PC-3 (cell line): ENCODE results near the gene ZMIZ1. TPM values are rescaled to one million over a fixed set of nuclear protein-coding genes. Genes with fewer than 3 reads are reported as not detected.

Experiments used
- ATAC-seq: fragments of 200-7000 bp; cut with Tn5 transposase; 2 replicates; pipeline ENCODE4 v1.9.1; 2020; ENCODE audit warnings: mild to moderate bottlenecking, moderate library complexity
- BruUV-seq: library from RNA; stranded (reverse); fragments of 400-500 nt; replicated peaks from 2 replicates; lab custom pipeline; 2021; lab: Mats Ljungman, UMichigan
- CTCF ChIA-PET: fragments of 300-600 bp; sonication (Branson Sonifier 250); formaldehyde crosslinking; loops from one replicate; lab custom pipeline; 2022; ENCODE audit warnings: antibody characterized with exemption; lab: Charles Lee
- POLR2A ChIA-PET: fragments of 300-600 bp; sonication (Branson Sonifier 250); formaldehyde crosslinking; loops from one replicate; lab custom pipeline; 2022; ENCODE audit warnings: antibody characterized with exemption; ENCODE audit not compliant: unreplicated experiment; lab: Charles Lee
- DNase-seq: peaks from one replicate; pipeline ENCODE4 v3.0.0-alpha.2; 2015
- H2AFZ ChIP-seq: fragments of 300-600 bp; sonication (generic); 2 replicates; pipeline ENCODE4 v1.6.0; 2016; ENCODE audit warnings: antibody characterized with exemption, low read length
- H3F3A ChIP-seq: fragments of 300-600 bp; sonication (generic); one replicate; pipeline ENCODE4 v1.6.0; 2017; ENCODE audit warnings: antibody characterized with exemption, low read length, control low read depth, mild to moderate bottlenecking; ENCODE audit not compliant: unreplicated experiment
- H3K27ac ChIP-seq: fragments of 300-600 bp; sonication (generic); 2 replicates; pipeline ENCODE4 v1.5.1; 2016; ENCODE audit warnings: mild to moderate bottlenecking, low read length
- H3K27me3 ChIP-seq: fragments of 300-600 bp; sonication (generic); 2 replicates; pipeline ENCODE4 v1.6.1; 2016; ENCODE audit warnings: low read length, mixed read lengths
- H3K36me3 ChIP-seq: fragments of 300-600 bp; sonication (generic); 2 replicates; pipeline ENCODE4 v1.6.1; 2016; ENCODE audit warnings: low read depth, mixed run types, low read length, mixed read lengths
- H3K4me1 ChIP-seq: fragments of 300-600 bp; sonication (generic); 2 replicates; pipeline ENCODE4 v1.5.1; 2016; ENCODE audit warnings: low read length; ENCODE audit not compliant: insufficient read depth
- H3K4me2 ChIP-seq: fragments of 300-600 bp; sonication (generic); 2 replicates; pipeline ENCODE4 v1.6.0; 2016; ENCODE audit warnings: low read length
- H3K4me3 ChIP-seq: fragments of 300-600 bp; sonication (generic); 2 replicates; pipeline ENCODE4 v1.5.1; 2016; ENCODE audit warnings: mild to moderate bottlenecking, low read length, mixed read lengths
- H3K79me2 ChIP-seq: fragments of 300-600 bp; sonication (generic); 2 replicates; pipeline ENCODE4 v1.6.1; 2017; ENCODE audit warnings: low read length, mixed read lengths
- H3K9ac ChIP-seq: fragments of 300-600 bp; sonication (generic); 2 replicates; pipeline ENCODE4 v1.6.0; 2016; ENCODE audit warnings: mild to moderate bottlenecking, low read length
- H3K9me2 ChIP-seq: fragments of 300-600 bp; sonication (generic); replicated peaks from 2 replicates; pipeline ENCODE4 v1.6.1; 2016; ENCODE audit warnings: mixed run types, low read length, mixed read lengths
- H3K9me3 ChIP-seq: fragments of 300-600 bp; sonication (generic); 2 replicates; pipeline ENCODE4 v1.6.1; 2016; ENCODE audit warnings: low read length, mixed read lengths
- H4K20me1 ChIP-seq: fragments of 300-600 bp; sonication (generic); 2 replicates; pipeline ENCODE4 v1.6.1; 2016; ENCODE audit warnings: low read length, mixed read lengths
- CTCF ChIP-seq: fragments of 300-600 bp; sonication (generic); conservative IDR thresholded peaks from 2 replicates; pipeline ENCODE4 v1.5.1; 2017; ENCODE audit warnings: antibody characterized with exemption, low read depth, mild to moderate bottlenecking, low read length
- EZH2 ChIP-seq: fragments of 300-600 bp; sonication (generic); IDR thresholded peaks from one replicate; pipeline ENCODE4 v1.6.1; 2017; ENCODE audit warnings: antibody characterized with exemption, mild to moderate bottlenecking, low read length; ENCODE audit not compliant: unreplicated experiment
- EZH2phosphoT487 ChIP-seq: fragments of 300-600 bp; sonication (generic); IDR thresholded peaks from 2 replicates; pipeline ENCODE4 v1.6.1; 2018; ENCODE audit warnings: mild to moderate bottlenecking, antibody characterized with exemption, low read length, borderline replicate concordance
- intact Hi-C: fragments of 100-400 bp; cut with micrococcal nuclease; formaldehyde crosslinking; loops from 2 replicates; pipeline ENCODE4 v1.9.0; 2023
- total RNA-seq: library from RNA; depleted of rRNA; stranded (reverse); fragments of >200 nt; gene quantifications from 2 replicates; pipeline ENCODE4 v1.2.3, GENCODE V29; 2014

Gene ZMIZ1
- total RNA-seq, 1 experiment from 2014 or later, result 55.4 TPM

- no peaks in the 10 kb centered on the region; the same call in 1 of the 2 replicates for H3K36me3 ChIP-seq
- intact Hi-C loops, result loop anchor here (2.0 kb wide), 3 partner anchors 229 to 529 kb away; no protein-coding TSS in a partner anchor
- ChIA-PET CTCF (interaction anchor here (0.5 to 2.7 kb wide), 7 partner anchors 9 to 1347 kb away, joined by 3 to 22 read pairs (median 8); no protein-coding TSS in a partner anchor), POLR2A (interaction anchor here (0.6 to 1.8 kb wide), 2 partner anchors 55 to 123 kb away, joined by 4 to 5 read pairs; no protein-coding TSS in a partner anchor)
- BruUV-seq, result no TSS peak
- ATAC-seq (no peak), DNase-seq (no peak)
- H3K9me2 ChIP-seq, result no peaks in the 10 kb centered on the region
- TF ChIP-seq EZH2phosphoT487 (no peak), CTCF (no peak), EZH2 (no peak)
- no peak overlapping the region for H3K27ac ChIP-seq
- H2AFZ ChIP-seq, result no peak overlapping the region
- H3K4me3 ChIP-seq, result no peak overlapping the region
- no peak overlapping the region for H3K4me2 ChIP-seq
- no peaks in the 10 kb centered on the region for H3K9me3 ChIP-seq
- H3K27me3 ChIP-seq, result no peaks in the 10 kb centered on the region
- H3F3A ChIP-seq, result no peaks in the 10 kb centered on the region
- H3K79me2 ChIP-seq, result no peaks in the 10 kb centered on the region
- H4K20me1 ChIP-seq, result no peaks in the 10 kb centered on the region
- peaks cover 35% of the 10 kb centered on the region for H3K4me1 ChIP-seq
- no peak overlapping the region for H3K9ac ChIP-seq
These were observed 125.1 kb downstream of the ZMIZ1 start for GRCh38 chr10:79193694-79194382.

- TF ChIP-seq EZH2phosphoT487 (no peak), CTCF (peak; percentile 100)
- no peaks in the 10 kb centered on the region for H3F3A ChIP-seq
- peak overlapping the region; percentile 50 for H3K4me2 ChIP-seq
- no peaks in the 10 kb centered on the region for H4K20me1 ChIP-seq
- H2AFZ ChIP-seq, result 0 out of 2 replicates have a peak overlapping the region, but pooled peaks have one; percentile 1
- DNase-seq (peak; percentile 100), ATAC-seq (peak; percentile 80)
- intact Hi-C loops, result loop anchor here (1.0 to 5.0 kb wide), 20 partner anchors 32 to 1148 kb away; no protein-coding TSS in a partner anchor
- H3K4me3 ChIP-seq, result no peak overlapping the region
- no peaks in the 10 kb centered on the region for H3K9me2 ChIP-seq
- H3K9ac ChIP-seq, result peak overlapping the region; percentile 1; the same call in 1 of the 2 replicates
- ChIA-PET POLR2A (interaction anchor here (0.6 to 1.8 kb wide), 3 partner anchors 124 to 678 kb away, joined by 4 to 5 read pairs (median 5); no protein-coding TSS in a partner anchor), CTCF (interaction anchor here (0.5 to 2.7 kb wide), 40 partner anchors 9 to 1148 kb away, joined by 3 to 25 read pairs (median 4); partner anchors contain the start of gene ZMIZ1)
- H3K27ac ChIP-seq, result no peak overlapping the region
- no peaks in the 10 kb centered on the region for H3K9me3 ChIP-seq
- H3K27me3 ChIP-seq, result no peaks in the 10 kb centered on the region
- BruUV-seq, result no TSS peak
- peaks cover 28% of the 10 kb centered on the region for H3K4me1 ChIP-seq
- H3K36me3 ChIP-seq, result no peaks in the 10 kb centered on the region; the same call in 1 of the 2 replicates
- H3K79me2 ChIP-seq, result no peaks in the 10 kb centered on the region
These were observed 126.5 kb downstream of the ZMIZ1 start for GRCh38 chr10:79195091-79195923.
